ENCODE results near the gene IPO7.
"Not testable (repeated sequence)": the region's sequence is repeated elsewhere in the genome, so short reads cannot be mapped to it uniquely, and the experiment has no call there.

The IPO7 gene

DNA sequence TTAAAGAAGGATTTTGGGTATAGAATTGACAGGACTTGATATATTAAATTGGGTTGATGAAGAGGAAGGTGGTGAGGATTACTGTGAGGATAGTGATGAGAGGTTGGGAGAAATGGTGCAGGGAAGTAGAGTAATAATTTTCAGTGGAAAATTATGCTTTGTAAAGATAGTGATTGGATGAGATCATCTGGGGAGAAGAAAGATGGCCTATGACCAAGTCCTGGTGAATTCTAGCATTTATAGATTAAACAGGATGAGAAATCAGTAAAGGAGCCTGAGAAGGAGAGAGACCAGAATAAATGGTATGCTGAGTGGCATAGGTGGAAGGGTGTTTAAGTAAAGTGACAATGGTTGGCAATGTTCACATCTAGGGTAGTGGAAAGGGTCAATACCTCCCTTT lies 15.0 kb downstream of the IPO7 start:
- DNase-seq (ENCODE audit: low read depth): no peak
- no peak for TF ChIP-seq CTCF (IDR thresholded peaks at IDR 0.05; ENCODE audit: low read depth, low read length, missing control alignments)
- H3K4me3 ChIP-seq (ENCODE audit: low read depth, low read length): no peak overlapping the region

- not testable (repeated sequence) for H3K4me3 ChIP-seq (ENCODE audit: low read depth, low read length); DNase-seq (ENCODE audit: low read depth)
Measured at GRCh38 chr11:9401884-9402283, 17.4 kb downstream of the IPO7 start.

DNA sequence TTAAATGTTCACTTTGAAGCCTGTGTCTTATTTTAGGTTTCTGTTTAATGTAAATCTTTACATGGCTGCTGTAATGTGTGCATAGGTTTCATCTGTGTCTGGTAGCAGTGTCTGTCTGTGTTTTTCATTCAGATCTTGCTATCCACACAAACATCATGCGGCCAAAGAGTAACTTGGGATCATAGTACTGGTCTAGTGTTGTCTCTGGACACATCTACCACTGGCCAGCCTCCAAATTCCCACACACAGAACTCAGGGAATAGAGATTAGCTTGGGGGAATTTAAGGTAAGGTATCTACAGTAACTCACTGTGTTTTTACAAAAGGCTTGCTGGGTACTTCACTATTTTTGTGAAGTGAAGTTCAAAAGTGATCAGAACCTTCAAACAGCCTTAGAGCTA lies 44.3 kb downstream of the IPO7 start:
- DNase-seq (ENCODE audit: low read depth): no peak
- no peak overlapping the region for H3K4me3 ChIP-seq (ENCODE audit: low read depth, low read length)
- TF ChIP-seq CTCF (IDR thresholded peaks at IDR 0.05; ENCODE audit: low read depth, low read length, missing control alignments): no peak

- TF ChIP-seq CTCF (IDR thresholded peaks at IDR 0.05; ENCODE audit: low read depth, low read length, missing control alignments): no peak
- DNase-seq (ENCODE audit: low read depth): no peak
- no peak overlapping the region for H3K4me3 ChIP-seq (ENCODE audit: low read depth, low read length)
Measured at GRCh38 chr11:9438611-9439010, 54.2 kb downstream of the IPO7 start.

DNA sequence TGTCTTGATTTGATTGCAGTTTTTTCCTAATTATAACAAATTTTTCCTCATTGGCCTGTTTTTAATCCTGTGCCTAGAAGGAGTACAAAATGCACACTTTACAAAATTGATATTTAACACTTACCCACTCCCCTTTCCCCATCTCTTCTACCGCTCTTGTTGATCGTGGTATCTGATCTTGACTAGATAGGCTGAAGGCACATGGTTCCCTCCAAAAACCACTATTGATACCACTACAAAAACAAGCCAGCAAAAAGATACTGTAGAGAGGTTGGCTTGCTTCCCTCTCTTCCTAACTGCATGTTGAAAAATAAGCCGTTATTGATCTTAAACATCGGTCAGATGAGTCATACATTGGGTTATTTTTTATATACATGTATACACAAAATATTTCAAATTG lies 61.8 kb downstream of the IPO7 start:
- H3K4me3 ChIP-seq (ENCODE audit: low read depth, low read length): no peak overlapping the region
- TF ChIP-seq CTCF (IDR thresholded peaks at IDR 0.05; ENCODE audit: low read depth, low read length, missing control alignments): no peak
- DNase-seq (ENCODE audit: low read depth): no peak

GRCh38 chr11:9448576-9449352 lies 64.3 kb downstream of the IPO7 start:
- TF ChIP-seq CTCF (IDR thresholded peaks at IDR 0.05; ENCODE audit: low read depth, low read length, missing control alignments): no peak

DNA sequence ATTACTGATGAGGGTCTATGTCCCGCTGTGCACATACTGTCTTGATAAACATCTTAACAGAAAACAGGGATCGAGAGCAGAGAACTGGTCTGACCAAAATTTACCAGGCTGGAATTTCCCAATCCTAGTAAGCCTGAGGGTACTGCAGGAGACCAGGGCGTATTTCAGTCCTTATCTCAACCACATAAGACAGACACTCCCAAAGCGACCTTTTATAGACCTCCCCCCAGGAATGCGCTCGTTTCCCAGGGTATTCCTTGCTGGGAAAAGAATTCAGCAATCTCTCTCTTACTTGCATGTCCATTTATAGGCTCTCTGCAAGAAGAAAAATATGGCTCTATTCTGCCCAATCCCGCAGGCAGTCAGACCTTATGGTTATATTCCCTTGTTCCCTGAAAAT lies 67.6 kb downstream of the IPO7 start:
- not testable (repeated sequence) for H3K4me3 ChIP-seq (ENCODE audit: low read depth, low read length); DNase-seq (ENCODE audit: low read depth)

More at GRCh38 chr11:9448576-9449352, 64.3 kb downstream of the IPO7 start:
- H3K4me3 ChIP-seq (ENCODE audit: low read depth, low read length): no peak overlapping the region
- no peak for DNase-seq (ENCODE audit: low read depth)

GRCh38 chr11:9455722-9456121 lies 71.3 kb downstream of the IPO7 start:
- no peak for TF ChIP-seq CTCF (IDR thresholded peaks at IDR 0.05; ENCODE audit: low read depth, low read length, missing control alignments)
- no peak overlapping the region for H3K4me3 ChIP-seq (ENCODE audit: low read depth, low read length)
- no peak for DNase-seq (ENCODE audit: low read depth)

Measured in GM12864 (cell line).